Endothelial cell of umbilical vein (primary cell): ENCODE data around the gene RTN4R. TPM values are rescaled to one million over a fixed set of nuclear protein-coding genes. Genes with fewer than 3 reads are reported as not detected.

ENCODE experiments used
- BruUV-seq: library from RNA; stranded (reverse); fragments of 400-500 nt; replicated peaks from 2 replicates; lab custom pipeline; 2021; lab: Mats Ljungman, UMichigan
- CTCF ChIA-PET: fragments of 300-600, 350-600 bp; sonication (Branson Sonifier 250); formaldehyde crosslinking; loops from one replicate; lab custom pipeline; 2021; ENCODE audit warnings: antibody characterized with exemption, inconsistent platforms; lab: Charles Lee
- POLR2A ChIA-PET: fragments of 300-600, 350-600 bp; sonication (Branson Sonifier 250); formaldehyde crosslinking; loops from one replicate; lab custom pipeline; 2021; ENCODE audit warnings: antibody characterized with exemption, inconsistent platforms; lab: Charles Lee
- DNase-seq: peaks from one replicate; pipeline ENCODE4 v3.0.0-alpha.2; 2011; ENCODE audit warnings: low read depth, low spot score
- FAIRE-seq: peaks from 2 replicates; lab custom pipeline; 2011; peaks lifted over from hg19 to GRCh38; lab: Jason Lieb, UNC
- H2AFZ ChIP-seq: 2 replicates; pipeline ENCODE4 v1.6.0; 2012; ENCODE audit warnings: low read depth, low read length, control low read depth, inconsistent platforms
- H3K27ac ChIP-seq: 2 replicates; pipeline ENCODE4 v1.5.1; 2011; ENCODE audit warnings: low read depth, mild to moderate bottlenecking, control low read depth, low read length, moderate library complexity; ENCODE audit not compliant: insufficient read depth
- H3K27me3 ChIP-seq, 2 experiments: 2 replicates each; pipeline versions ENCODE4 v1.6.0 to v1.6.1; 2011; ENCODE audit warnings: low read length in 2 of 2, mixed read lengths in 1 of 2; ENCODE audit not compliant: control insufficient read depth in 2 of 2, insufficient read depth in 2 of 2
- H3K36me3 ChIP-seq, 2 experiments: 2 replicates in 1 of 2; 3 replicates in 1 of 2; pipeline ENCODE4 v1.5.1; 2011; ENCODE audit warnings: low read length in 2 of 2, mild to moderate bottlenecking in 1 of 2, moderate library complexity in 1 of 2; ENCODE audit not compliant: control insufficient read depth in 2 of 2, insufficient read depth in 2 of 2; ENCODE audit errors: extremely low read depth in 1 of 2
- H3K4me1 ChIP-seq: 3 replicates; pipeline ENCODE4 v1.5.1; 2011; ENCODE audit warnings: mild to moderate bottlenecking, low read length; ENCODE audit not compliant: control insufficient read depth, insufficient read depth; ENCODE audit errors: extremely low read depth
- H3K4me2 ChIP-seq: 2 replicates; pipeline ENCODE4 v1.6.1; 2011; ENCODE audit warnings: low read length, control low read depth, mixed read lengths; ENCODE audit not compliant: insufficient read depth
- H3K4me3 ChIP-seq, 3 experiments: fragments of 200-600 bp in 1 of 3; sonication (generic), shearing (Covaris generic) in 1 of 3; replicated peaks in 1 of 3; 2 replicates each; pipeline ENCODE4 v1.5.1; 2011 to 2016; ENCODE audit warnings: control low read depth in 3 of 3, low read length in 3 of 3, mild to moderate bottlenecking in 2 of 3, inconsistent platforms in 1 of 3, low read depth in 1 of 3, moderate library complexity in 1 of 3; ENCODE audit not compliant: insufficient read depth in 1 of 3
- H3K79me2 ChIP-seq: 2 replicates; pipeline ENCODE4 v1.6.0; 2012; ENCODE audit warnings: low read length, inconsistent platforms; ENCODE audit not compliant: control insufficient read depth, insufficient read depth
- H3K9ac ChIP-seq: replicated peaks from 2 replicates; pipeline ENCODE3; 2011; ENCODE audit warnings: low read length, control low read depth; ENCODE audit not compliant: insufficient read depth; ENCODE audit errors: extremely low read depth
- H3K9me1 ChIP-seq: replicated peaks from 3 replicates; pipeline ENCODE4 v1.6.0; 2011; ENCODE audit warnings: mild to moderate bottlenecking, low read length; ENCODE audit not compliant: control insufficient read depth, insufficient read depth; ENCODE audit errors: extremely low read depth
- H3K9me3 ChIP-seq: replicated peaks from 2 replicates; pipeline ENCODE4 v1.5.1; 2012; ENCODE audit warnings: low read length, inconsistent platforms; ENCODE audit not compliant: control insufficient read depth, insufficient read depth
- H4K20me1 ChIP-seq: replicated peaks from 2 replicates; pipeline ENCODE3; 2011; ENCODE audit warnings: mild to moderate bottlenecking, low read length; ENCODE audit not compliant: control insufficient read depth, insufficient read depth; ENCODE audit errors: extremely low read depth
- EZH2 ChIP-seq: IDR thresholded peaks from 2 replicates; pipeline ENCODE4 v1.6.1; 2012; ENCODE audit warnings: borderline replicate concordance, low read depth, mild to moderate bottlenecking, moderate library complexity, low read length, inconsistent platforms; ENCODE audit not compliant: severe bottlenecking
- FOS ChIP-seq: IDR thresholded peaks from 2 replicates; pipeline ENCODE4 v1.6.1; 2011; ENCODE audit warnings: mild to moderate bottlenecking, low read length, moderate library complexity, borderline replicate concordance; ENCODE audit not compliant: insufficient read depth
- GATA2 ChIP-seq: IDR thresholded peaks from 2 replicates; pipeline ENCODE4 v1.7.0; 2011; ENCODE audit warnings: low read depth, mild to moderate bottlenecking, moderate library complexity, mixed read lengths, low read length; ENCODE audit not compliant: insufficient read length, insufficient read depth
- JUN ChIP-seq: IDR thresholded peaks from 2 replicates; pipeline ENCODE4 v1.6.1; 2011; ENCODE audit warnings: borderline replicate concordance, low read depth; ENCODE audit not compliant: insufficient read length, insufficient read depth
- MYC ChIP-seq: IDR thresholded peaks from one replicate; pipeline ENCODE4 v1.6.1; 2011; ENCODE audit warnings: mild to moderate bottlenecking, low read depth, low read length
- POLR2A ChIP-seq: IDR thresholded peaks from 2 replicates; pipeline ENCODE4 v1.6.1; 2012; ENCODE audit warnings: low read depth, mild to moderate bottlenecking, control low read depth, low read length
- POLR2AphosphoS5 ChIP-seq: IDR thresholded peaks from 2 replicates; pipeline ENCODE4 v1.6.1; 2012; ENCODE audit warnings: low read depth, mild to moderate bottlenecking, control low read depth, low read length, moderate library complexity; ENCODE audit not compliant: insufficient read depth
- dilution Hi-C: fragments of 300-500 bp; cut with MboI; formaldehyde crosslinking; loops from one replicate; pipeline ENCODE4 v1.15.0; 2019; ENCODE audit warnings: low sequenced_read_pairs; ENCODE audit not compliant: extremely low pct_ligation_motif_present
- intact Hi-C: fragments of 100-400 bp; cut with micrococcal nuclease; formaldehyde crosslinking; loops from one replicate; pipeline ENCODE4 v1.10.0; 2022
- polyA plus RNA-seq, 4 experiments: library from polyadenylated mRNA; depleted of rRNA in 3 of 4; stranded (reverse) in 3 of 4; unstranded in 1 of 4; fragments of >200 nt; gene quantifications; 2 replicates each; pipeline versions ENCODE4 v1.2.1 to v1.2.3, GENCODE V29; 2011 to 2012; ENCODE audit warnings: missing spikeins in 1 of 4
- total RNA-seq: library from RNA; stranded (reverse); gene quantifications from 2 replicates; pipeline ENCODE4 v1.2.3, GENCODE V29; 2021
- TF ChIP-seq, protein P1 (sequence below): IDR thresholded peaks from 2 replicates; pipeline ENCODE4 v1.6.1; 2011; ENCODE audit not compliant: insufficient read depth, insufficient read length
- TF ChIP-seq, protein P2 (sequence below), 2 donors: IDR thresholded peaks; 1 replicate in 1 of 2; 2 replicates in 1 of 2; pipeline ENCODE4 v1.5.1; 2011; ENCODE audit warnings: low read length in 2 of 2, mild to moderate bottlenecking in 2 of 2, moderate library complexity in 2 of 2, control low read depth in 1 of 2, inconsistent platforms in 1 of 2, low read depth in 1 of 2; ENCODE audit not compliant: insufficient read depth in 1 of 2; ENCODE audit errors: extremely low read depth in 1 of 2

Gene RTN4R
- total and polyA plus RNA-seq, 2 donors (not counting 3 experiments of a cell fraction or from before 2014, with no cell fraction given): 1.2 to 2.2 TPM

DNA sequence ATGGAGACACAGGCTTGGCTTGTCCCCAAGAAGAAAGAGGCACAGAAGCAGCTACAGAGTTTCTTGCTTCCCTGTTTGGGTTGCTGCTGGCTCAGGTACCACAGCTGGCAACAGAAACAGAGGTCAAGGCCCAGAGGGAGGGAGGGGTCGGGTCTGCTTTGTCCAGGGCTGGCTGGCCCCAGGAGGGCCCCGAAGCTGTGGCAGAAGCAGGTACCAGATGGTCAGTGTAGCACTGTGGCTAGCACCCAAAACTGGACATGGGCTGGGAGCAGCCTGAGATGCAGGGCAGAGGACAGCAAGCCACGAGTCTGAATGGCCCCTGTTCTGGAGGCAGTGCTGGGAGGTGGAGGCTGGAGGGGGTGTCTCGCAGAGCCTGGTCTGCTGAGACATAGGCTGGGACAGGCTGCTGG is 65.0 kb downstream of the RTN4R start:
- POLR2A ChIA-PET: no interaction called here
- TF ChIP-seq FOS (no peak), EZH2 (no peak), JUN (no peak), GATA2 (no peak)
- TF ChIP-seq, protein P1, sequence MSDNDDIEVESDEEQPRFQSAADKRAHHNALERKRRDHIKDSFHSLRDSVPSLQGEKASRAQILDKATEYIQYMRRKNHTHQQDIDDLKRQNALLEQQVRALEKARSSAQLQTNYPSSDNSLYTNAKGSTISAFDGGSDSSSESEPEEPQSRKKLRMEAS: no peak
- Histone ChIP-seq H3K79me2 (peaks cover 2% of the 10 kb centered on the region), H3K9ac (no peak overlapping the region), H2AFZ (peak overlapping the region; percentile 75), H3K4me3 (no peak overlapping the region), H3K27me3 (no peaks in the 10 kb centered on the region), H3K27ac (peak overlapping the region; percentile 34), H3K4me1 (peaks cover 35% of the 10 kb centered on the region), H4K20me1 (no peaks in the 10 kb centered on the region), H3K4me2 (peak overlapping the region; percentile 30), H3K9me3 (no peaks in the 10 kb centered on the region), H3K9me1 (no peaks in the 10 kb centered on the region), H3K36me3 (no peaks in the 10 kb centered on the region)
- dilution Hi-C loops (no loop called here), intact Hi-C loops (no loop called here)
- no peak for DNase-seq
- peak; percentile 15 for FAIRE-seq
- CTCF ChIA-PET: interaction anchor here (1.5 kb wide), 1 partner anchor 46 kb away, joined by 6 read pairs; no protein-coding TSS in a partner anchor
- BruUV-seq: no TSS peak

DNA sequence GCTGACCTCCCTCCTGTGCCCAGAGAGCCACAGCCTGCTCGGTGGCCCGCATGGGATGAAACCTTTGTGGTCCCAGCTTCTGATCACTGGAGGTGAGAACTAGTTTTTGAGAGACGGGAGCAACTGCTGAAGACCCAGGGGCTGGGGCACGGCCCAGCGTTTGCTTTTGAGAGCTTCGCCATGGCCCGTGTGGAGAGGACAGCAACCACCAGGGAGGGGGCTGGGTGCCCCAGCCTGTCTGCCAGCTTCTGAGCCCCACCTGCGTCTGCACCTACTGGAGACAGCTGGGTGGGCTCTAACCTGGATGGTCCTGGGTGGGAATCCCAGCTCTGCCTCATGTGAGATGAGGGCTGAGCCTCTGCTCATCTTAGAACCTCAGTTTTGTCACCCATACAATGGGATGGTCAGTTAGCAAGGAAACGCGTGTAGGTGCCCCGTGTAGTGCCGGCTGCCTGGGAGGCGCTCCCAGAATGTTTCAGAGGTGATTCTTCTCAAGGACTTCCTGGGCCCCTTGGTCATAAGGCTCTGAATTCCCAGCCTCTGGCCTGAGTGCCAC is 66.2 kb downstream of the RTN4R start:
- POLR2A ChIA-PET: no interaction called here

More for the DNA sequence above, 66.2 kb downstream of the RTN4R start:
- FAIRE-seq (no peak), DNase-seq (no peak)
- Histone ChIP-seq H3K9me3 (no peaks in the 10 kb centered on the region), H2AFZ (no peak overlapping the region), H4K20me1 (no peaks in the 10 kb centered on the region), H3K4me1 (peaks cover 31% of the 10 kb centered on the region), H3K79me2 (peaks cover under 1% of the 10 kb centered on the region), H3K36me3 (no peaks in the 10 kb centered on the region), H3K4me2 (no peak overlapping the region), H3K4me3 (no peak overlapping the region), H3K27me3 (no peaks in the 10 kb centered on the region), H3K9me1 (no peaks in the 10 kb centered on the region), H3K27ac (no peak overlapping the region), H3K9ac (no peak overlapping the region)
- TF ChIP-seq POLR2A (no peak), JUN (no peak), MYC (no peak), FOS (no peak), EZH2 (no peak), POLR2AphosphoS5 (no peak), GATA2 (no peak)
- TF ChIP-seq, protein P1: no peak
- TF ChIP-seq, protein P2, sequence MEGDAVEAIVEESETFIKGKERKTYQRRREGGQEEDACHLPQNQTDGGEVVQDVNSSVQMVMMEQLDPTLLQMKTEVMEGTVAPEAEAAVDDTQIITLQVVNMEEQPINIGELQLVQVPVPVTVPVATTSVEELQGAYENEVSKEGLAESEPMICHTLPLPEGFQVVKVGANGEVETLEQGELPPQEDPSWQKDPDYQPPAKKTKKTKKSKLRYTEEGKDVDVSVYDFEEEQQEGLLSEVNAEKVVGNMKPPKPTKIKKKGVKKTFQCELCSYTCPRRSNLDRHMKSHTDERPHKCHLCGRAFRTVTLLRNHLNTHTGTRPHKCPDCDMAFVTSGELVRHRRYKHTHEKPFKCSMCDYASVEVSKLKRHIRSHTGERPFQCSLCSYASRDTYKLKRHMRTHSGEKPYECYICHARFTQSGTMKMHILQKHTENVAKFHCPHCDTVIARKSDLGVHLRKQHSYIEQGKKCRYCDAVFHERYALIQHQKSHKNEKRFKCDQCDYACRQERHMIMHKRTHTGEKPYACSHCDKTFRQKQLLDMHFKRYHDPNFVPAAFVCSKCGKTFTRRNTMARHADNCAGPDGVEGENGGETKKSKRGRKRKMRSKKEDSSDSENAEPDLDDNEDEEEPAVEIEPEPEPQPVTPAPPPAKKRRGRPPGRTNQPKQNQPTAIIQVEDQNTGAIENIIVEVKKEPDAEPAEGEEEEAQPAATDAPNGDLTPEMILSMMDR (IDR thresholded peaks at IDR 0.05; ENCODE audit: extremely low read depth in 1 of 2, insufficient read depth in 1 of 2, low read depth in 1 of 2, low read length in 2 of 2): no peak
- BruUV-seq: no TSS peak
- intact Hi-C loops: no loop called here
- dilution Hi-C loops: no loop called here
- CTCF ChIA-PET: interaction anchor here (1.5 kb wide), 1 partner anchor 45 kb away, joined by 6 read pairs; no protein-coding TSS in a partner anchor
